Tibial nerve (tissue), 3 donors: ENCODE results near the gene PROM1.

ENCODE experiments used
- POLR2A ChIP-seq, 2 donors: fragments of 450-650 bp; IDR thresholded peaks; one replicate each; pipeline ENCODE4 v1.6.1; 2017; ENCODE audit warnings: antibody characterized with exemption in 2 of 2, mild to moderate bottlenecking in 2 of 2, moderate library complexity in 2 of 2
- TF ChIP-seq, protein P1 (sequence below), 5 experiments: fragments of 200-600 bp in 3 of 5; fragments of 450-650 bp in 2 of 5; sonication (generic) in 3 of 5; IDR thresholded peaks; one replicate each; pipeline ENCODE4 v1.5.1; 2016 to 2019; ENCODE audit warnings: antibody characterized with exemption in 5 of 5, mild to moderate bottlenecking in 3 of 5, moderate library complexity in 2 of 5

DNA sequence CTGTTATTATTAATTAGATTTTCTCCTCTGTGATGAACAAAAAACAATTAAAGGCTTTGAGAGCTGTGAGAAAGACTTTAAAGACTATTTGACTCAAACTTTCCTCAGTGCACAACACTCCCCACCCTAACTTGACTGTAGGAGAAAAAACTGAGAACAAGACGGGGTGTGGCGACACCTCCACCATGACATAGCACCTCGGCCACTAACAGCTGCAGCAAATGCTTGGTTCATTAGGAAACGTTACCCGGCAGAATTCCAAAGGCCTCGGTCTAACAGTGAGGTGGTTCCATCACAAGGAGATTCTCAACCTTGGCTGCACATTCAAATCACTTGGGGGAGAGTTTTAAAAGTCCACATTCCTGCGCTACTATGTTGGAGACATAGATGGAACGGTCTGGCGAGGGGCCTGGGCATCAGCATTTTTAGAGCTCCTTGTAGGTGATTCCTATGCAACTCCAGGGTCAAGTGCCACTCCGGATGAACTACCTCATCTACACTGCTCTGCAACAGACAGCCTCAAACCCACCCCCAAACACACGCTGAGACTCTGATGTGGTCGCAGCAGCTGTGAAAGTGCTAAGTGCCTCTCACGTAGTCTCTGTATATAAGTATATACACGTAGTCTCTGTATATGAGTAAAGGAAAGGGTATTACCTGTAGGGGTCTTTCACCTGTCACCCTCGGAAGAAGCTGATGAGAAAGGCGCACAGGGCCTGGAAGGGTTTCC lies 121.9 kb downstream of the PROM1 start:
- TF ChIP-seq, protein P1, sequence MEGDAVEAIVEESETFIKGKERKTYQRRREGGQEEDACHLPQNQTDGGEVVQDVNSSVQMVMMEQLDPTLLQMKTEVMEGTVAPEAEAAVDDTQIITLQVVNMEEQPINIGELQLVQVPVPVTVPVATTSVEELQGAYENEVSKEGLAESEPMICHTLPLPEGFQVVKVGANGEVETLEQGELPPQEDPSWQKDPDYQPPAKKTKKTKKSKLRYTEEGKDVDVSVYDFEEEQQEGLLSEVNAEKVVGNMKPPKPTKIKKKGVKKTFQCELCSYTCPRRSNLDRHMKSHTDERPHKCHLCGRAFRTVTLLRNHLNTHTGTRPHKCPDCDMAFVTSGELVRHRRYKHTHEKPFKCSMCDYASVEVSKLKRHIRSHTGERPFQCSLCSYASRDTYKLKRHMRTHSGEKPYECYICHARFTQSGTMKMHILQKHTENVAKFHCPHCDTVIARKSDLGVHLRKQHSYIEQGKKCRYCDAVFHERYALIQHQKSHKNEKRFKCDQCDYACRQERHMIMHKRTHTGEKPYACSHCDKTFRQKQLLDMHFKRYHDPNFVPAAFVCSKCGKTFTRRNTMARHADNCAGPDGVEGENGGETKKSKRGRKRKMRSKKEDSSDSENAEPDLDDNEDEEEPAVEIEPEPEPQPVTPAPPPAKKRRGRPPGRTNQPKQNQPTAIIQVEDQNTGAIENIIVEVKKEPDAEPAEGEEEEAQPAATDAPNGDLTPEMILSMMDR (IDR thresholded peaks at IDR 0.05): no peak
- no peak for TF ChIP-seq POLR2A (IDR thresholded peaks at IDR 0.05)
